Measurements from ENCODE around the gene RNF138.
A peak's percentile ranks its signal among the peaks of the same experiment; 100 is the strongest.
"Not testable (repeated sequence)": the region's sequence is repeated elsewhere in the genome, so short reads cannot be mapped to it uniquely, and the experiment has no call there.

Gene RNF138

GRCh38 chr18:32091724-32092421, at the start of gene RNF138:
RNF138 (plus strand) TSS chr18:32091874; CDS start chr18:32092777, 903 bp downstream.
- DNase-seq = peak; percentile 91

GRCh38 chr18:32042337-32042736, 49.3 kb upstream of the RNF138 start:
- no peak for DNase-seq

GRCh38 chr18:32048507-32049091, 43.1 kb upstream of the RNF138 start:
- DNase-seq = no peak

GRCh38 chr18:32049393-32050171, 42.1 kb upstream of the RNF138 start:
- no peak for DNase-seq

GRCh38 chr18:32056613-32057358, 34.9 kb upstream of the RNF138 start:
- DNase-seq = peak; percentile 29

- DNase-seq = no peak
Observed at GRCh38 chr18:32057624-32058165, 34.0 kb upstream of the RNF138 start.

GRCh38 chr18:32060026-32060425, 31.6 kb upstream of the RNF138 start:
- no peak for DNase-seq

GRCh38 chr18:32067375-32068167, 24.1 kb upstream of the RNF138 start:
- no peak for DNase-seq

GRCh38 chr18:32072321-32072720, 19.4 kb upstream of the RNF138 start:
- DNase-seq = no peak

- DNase-seq = no peak
Observed at GRCh38 chr18:32074206-32074605, 17.5 kb upstream of the RNF138 start.

- no peak for DNase-seq
Observed at GRCh38 chr18:32078845-32079244, 12.8 kb upstream of the RNF138 start.

- DNase-seq = no peak
Observed at GRCh38 chr18:32081881-32082280, 9.8 kb upstream of the RNF138 start.

- DNase-seq = no peak
Observed at GRCh38 chr18:32083781-32084180, 7.9 kb upstream of the RNF138 start.

- DNase-seq = no peak
Observed at GRCh38 chr18:32086881-32087280, 4.8 kb upstream of the RNF138 start.

- not testable (repeated sequence) for DNase-seq
Observed at GRCh38 chr18:32090831-32091230, 843 bp upstream of the RNF138 start.

GRCh38 chr18:32091325-32091723, 350 bp upstream of the RNF138 start:
- no peak for DNase-seq

- DNase-seq = peak; percentile 95
Observed at GRCh38 chr18:32092422-32093101, 888 bp downstream of the RNF138 start.

- peak; percentile 23 for DNase-seq
Observed at GRCh38 chr18:32093102-32093511, 1.4 kb downstream of the RNF138 start.

GRCh38 chr18:32093523-32093922, 1.8 kb downstream of the RNF138 start:
- no peak for DNase-seq

GRCh38 chr18:32095192-32095899, 3.7 kb downstream of the RNF138 start:
- DNase-seq = no peak

- no peak for DNase-seq
Observed at GRCh38 chr18:32095900-32096229, 4.2 kb downstream of the RNF138 start.
